Measurements from ENCODE around the gene TMEM245.

TMEM245 gene

DNA sequence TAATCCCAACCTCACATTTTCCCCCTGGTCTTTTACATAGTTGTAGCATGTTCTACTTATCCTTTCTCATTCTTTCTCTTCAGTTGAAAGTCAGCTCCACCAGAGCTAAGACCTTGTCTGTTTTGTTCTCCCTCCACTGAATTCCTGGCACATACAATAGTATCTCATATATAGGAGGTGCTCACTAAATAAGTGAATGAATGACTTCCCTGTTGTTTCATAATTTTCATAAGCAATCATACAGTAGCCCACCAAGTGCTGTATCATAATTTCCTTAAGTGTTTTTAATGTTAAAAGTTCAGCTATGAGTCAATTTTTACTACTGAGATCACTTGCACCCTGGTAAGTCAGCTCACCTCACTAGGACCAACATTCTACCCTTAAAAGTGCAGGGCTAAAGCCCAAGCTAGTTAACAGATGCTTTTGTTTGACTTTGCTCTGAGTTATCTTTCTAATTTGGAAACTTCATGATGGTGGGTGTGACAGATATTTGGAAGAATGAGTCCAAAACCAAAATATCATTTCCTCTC lies 27.6 kb downstream of the TMEM245 start:
- Histone ChIP-seq H3K36me3 (ENCODE audit: control insufficient read depth, insufficient read depth, low read length) (peaks cover 21% of the 10 kb centered on the region), H3K4me3 (ENCODE audit: insufficient read depth, low read depth, low read length) (no peak overlapping the region), H3K4me1 (ENCODE audit: control insufficient read depth, insufficient read depth, low read length) (no peaks in the 10 kb centered on the region), H3K9me3 (ENCODE audit: control insufficient read depth, low read length) (no peaks in the 10 kb centered on the region), H3K27ac (ENCODE audit: insufficient read depth, low read depth, low read length, poor library complexity, severe bottlenecking) (no peak overlapping the region), H3K27me3 (ENCODE audit: control insufficient read depth, insufficient read depth, low read length, poor library complexity, severe bottlenecking) (no peaks in the 10 kb centered on the region)

DNA sequence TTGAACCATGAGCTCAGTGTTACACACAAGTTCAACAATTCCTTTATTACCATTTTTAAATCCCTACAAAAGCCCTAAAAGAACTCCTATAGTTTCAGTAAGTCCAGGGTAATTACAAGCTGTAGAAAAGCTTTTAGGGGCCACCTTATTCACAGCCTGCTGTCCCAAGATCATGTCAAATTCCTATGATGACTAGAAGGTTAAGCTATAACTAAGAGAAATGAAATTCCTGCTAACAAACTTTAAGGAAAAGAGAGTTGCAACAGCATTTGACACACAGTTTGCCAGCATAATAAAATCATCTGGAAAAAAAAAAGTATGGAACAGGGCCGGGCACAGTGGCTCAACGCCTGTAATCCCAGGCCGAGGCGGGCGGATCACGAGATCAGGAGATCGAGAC lies 31.5 kb downstream of the TMEM245 start:
- H3K27ac ChIP-seq (ENCODE audit: insufficient read depth, low read depth, low read length, poor library complexity, severe bottlenecking): no peak overlapping the region
- H3K4me1 ChIP-seq (ENCODE audit: control insufficient read depth, insufficient read depth, low read length): no peaks in the 10 kb centered on the region
- no peaks in the 10 kb centered on the region for H3K9me3 ChIP-seq (ENCODE audit: control insufficient read depth, low read length)
- no peak overlapping the region for H3K4me3 ChIP-seq (ENCODE audit: insufficient read depth, low read depth, low read length)
- peaks cover 20% of the 10 kb centered on the region for H3K36me3 ChIP-seq (ENCODE audit: control insufficient read depth, insufficient read depth, low read length)
- 84 to 96% methylated on average over 7 of the region's 7 CpGs for WGBS, 2 experiments
- H3K27me3 ChIP-seq (ENCODE audit: control insufficient read depth, insufficient read depth, low read length, poor library complexity, severe bottlenecking): no peaks in the 10 kb centered on the region

DNA sequence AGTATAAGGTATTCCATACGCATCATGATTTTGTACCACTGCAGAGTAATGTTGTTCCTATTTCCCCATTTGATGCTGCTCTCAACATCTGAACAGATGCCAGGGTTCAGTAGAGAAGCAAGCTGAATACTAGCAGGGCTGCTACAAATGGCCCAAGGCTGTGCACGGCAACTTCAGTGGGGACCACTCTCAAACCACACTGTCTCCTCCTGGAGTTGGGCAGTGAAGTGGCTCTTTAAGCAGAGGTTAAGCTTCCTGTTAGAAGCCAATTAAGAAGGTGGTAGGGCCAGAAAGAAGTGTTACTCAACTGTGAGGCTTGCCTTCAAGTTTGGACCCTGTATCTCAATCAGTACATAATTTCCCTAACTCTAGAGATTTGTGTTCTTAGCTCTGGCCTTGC lies 32.0 kb downstream of the TMEM245 start:
- Histone ChIP-seq H3K4me1 (ENCODE audit: control insufficient read depth, insufficient read depth, low read length) (no peaks in the 10 kb centered on the region), H3K4me3 (ENCODE audit: insufficient read depth, low read depth, low read length) (no peak overlapping the region), H3K36me3 (ENCODE audit: control insufficient read depth, insufficient read depth, low read length) (peaks cover 20% of the 10 kb centered on the region), H3K9me3 (ENCODE audit: control insufficient read depth, low read length) (no peaks in the 10 kb centered on the region), H3K27me3 (ENCODE audit: control insufficient read depth, insufficient read depth, low read length, poor library complexity, severe bottlenecking) (no peaks in the 10 kb centered on the region), H3K27ac (ENCODE audit: insufficient read depth, low read depth, low read length, poor library complexity, severe bottlenecking) (no peak overlapping the region)
- WGBS, 2 experiments: 96% methylated on average over 2 of the region's 2 CpGs

DNA sequence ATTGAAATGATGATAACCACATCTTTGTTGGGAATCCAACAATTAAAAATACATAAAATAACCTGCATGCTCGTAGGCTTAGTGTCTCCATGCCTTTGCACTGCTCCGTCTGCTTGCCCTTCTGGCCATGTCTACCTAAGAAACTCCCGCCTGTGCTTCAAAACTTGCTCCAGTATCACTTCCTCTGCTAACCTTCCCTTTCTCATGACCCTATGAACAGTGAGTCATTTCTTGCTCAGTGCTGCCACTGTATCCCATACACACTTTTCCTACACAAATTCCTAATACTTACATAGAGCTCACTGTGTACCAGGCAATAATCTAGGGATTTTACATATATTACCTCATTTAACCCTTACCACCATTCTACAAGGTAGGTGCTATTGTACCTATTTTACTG lies 33.5 kb downstream of the TMEM245 start:
- WGBS, 2 experiments: 94 to 97% methylated on average over 3 of the region's 3 CpGs
- H3K36me3 ChIP-seq (ENCODE audit: control insufficient read depth, insufficient read depth, low read length): peaks cover 17% of the 10 kb centered on the region
- no peaks in the 10 kb centered on the region for H3K9me3 ChIP-seq (ENCODE audit: control insufficient read depth, low read length)
- H3K4me1 ChIP-seq (ENCODE audit: control insufficient read depth, insufficient read depth, low read length): no peaks in the 10 kb centered on the region
- H3K27me3 ChIP-seq (ENCODE audit: control insufficient read depth, insufficient read depth, low read length, poor library complexity, severe bottlenecking): no peaks in the 10 kb centered on the region
- no peak overlapping the region for H3K27ac ChIP-seq (ENCODE audit: insufficient read depth, low read depth, low read length, poor library complexity, severe bottlenecking)
- H3K4me3 ChIP-seq (ENCODE audit: insufficient read depth, low read depth, low read length): no peak overlapping the region

DNA sequence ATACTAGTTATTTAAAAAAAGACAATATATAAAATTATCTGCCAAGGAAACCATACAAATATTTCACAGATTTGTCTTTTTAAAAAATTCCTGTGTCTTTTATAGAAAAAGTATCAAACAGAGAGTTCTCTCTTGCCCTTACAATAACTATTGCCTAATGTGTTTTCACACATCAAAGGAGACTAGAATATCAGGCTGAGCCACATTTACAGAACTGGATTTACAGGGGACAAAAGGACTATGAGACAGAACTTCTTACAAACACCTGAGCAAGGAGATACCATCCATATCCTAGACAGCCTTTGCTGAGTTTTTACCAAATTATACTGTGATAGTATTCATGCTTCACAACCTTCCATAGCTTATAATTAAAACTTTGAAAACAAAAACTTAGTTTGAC lies 34.2 kb downstream of the TMEM245 start:
- Histone ChIP-seq H3K27me3 (ENCODE audit: control insufficient read depth, insufficient read depth, low read length, poor library complexity, severe bottlenecking) (no peaks in the 10 kb centered on the region), H3K36me3 (ENCODE audit: control insufficient read depth, insufficient read depth, low read length) (peaks cover 17% of the 10 kb centered on the region), H3K4me3 (ENCODE audit: insufficient read depth, low read depth, low read length) (no peak overlapping the region), H3K9me3 (ENCODE audit: control insufficient read depth, low read length) (no peaks in the 10 kb centered on the region), H3K27ac (ENCODE audit: insufficient read depth, low read depth, low read length, poor library complexity, severe bottlenecking) (no peak overlapping the region), H3K4me1 (ENCODE audit: control insufficient read depth, insufficient read depth, low read length) (no peaks in the 10 kb centered on the region)

DNA sequence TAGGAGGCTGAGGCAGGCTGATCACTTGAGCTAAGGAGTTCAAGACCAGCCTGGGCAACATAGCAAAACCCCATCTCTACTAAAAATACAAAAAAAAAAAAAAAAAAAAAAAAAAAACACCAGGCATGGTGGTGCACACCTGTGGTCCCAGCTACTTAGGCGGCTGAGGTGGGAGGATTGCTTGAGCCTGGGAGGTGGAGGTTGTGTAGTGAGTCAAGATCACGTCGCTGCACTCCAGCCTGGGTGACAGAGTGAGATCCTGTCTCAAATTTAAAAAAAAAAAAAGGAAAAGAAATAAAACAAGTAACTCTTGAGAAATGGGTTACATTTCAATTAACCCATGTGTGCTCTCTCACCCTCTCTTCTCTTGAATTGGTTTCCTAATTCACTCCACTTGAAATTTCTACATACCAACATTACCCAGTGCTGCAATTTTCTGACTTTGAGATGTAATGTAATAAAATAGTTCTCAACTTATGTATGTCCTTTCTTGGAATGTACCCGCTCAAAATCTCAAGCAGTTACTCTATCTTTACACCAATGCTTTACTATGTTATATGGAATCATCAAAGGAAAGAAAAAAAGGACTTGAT lies 35.8 kb downstream of the TMEM245 start:
- Histone ChIP-seq H3K27me3 (ENCODE audit: control insufficient read depth, insufficient read depth, low read length, poor library complexity, severe bottlenecking) (no peaks in the 10 kb centered on the region), H3K4me3 (ENCODE audit: insufficient read depth, low read depth, low read length) (no peak overlapping the region), H3K4me1 (ENCODE audit: control insufficient read depth, insufficient read depth, low read length) (no peaks in the 10 kb centered on the region), H3K36me3 (ENCODE audit: control insufficient read depth, insufficient read depth, low read length) (peaks cover 10% of the 10 kb centered on the region), H3K9me3 (ENCODE audit: control insufficient read depth, low read length) (no peaks in the 10 kb centered on the region), H3K27ac (ENCODE audit: insufficient read depth, low read depth, low read length, poor library complexity, severe bottlenecking) (no peak overlapping the region)
- 85 to 91% methylated on average over 3 of the region's 4 CpGs for WGBS, 2 experiments

DNA sequence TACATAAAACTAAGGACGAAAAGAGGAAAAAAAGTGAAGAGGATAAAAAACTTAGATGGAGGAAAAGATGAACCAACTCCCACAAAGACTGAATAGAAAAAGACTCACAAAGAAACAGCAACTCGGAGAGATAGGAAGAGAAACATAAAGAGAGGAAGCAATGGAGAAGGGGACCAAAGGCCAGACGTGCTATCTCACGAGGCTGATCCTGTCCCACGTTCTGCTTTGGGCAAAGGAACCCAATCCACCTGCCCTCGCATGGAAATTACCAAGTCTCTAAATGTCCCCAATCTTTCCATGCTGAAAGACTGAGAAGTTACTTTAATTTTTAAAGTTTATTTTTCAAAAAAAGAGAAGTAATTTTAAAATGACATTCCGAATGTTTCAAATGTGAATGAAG lies 36.6 kb downstream of the TMEM245 start:
- Histone ChIP-seq H3K27ac (ENCODE audit: insufficient read depth, low read depth, low read length, poor library complexity, severe bottlenecking) (no peak overlapping the region), H3K27me3 (ENCODE audit: control insufficient read depth, insufficient read depth, low read length, poor library complexity, severe bottlenecking) (no peaks in the 10 kb centered on the region), H3K4me3 (ENCODE audit: insufficient read depth, low read depth, low read length) (no peak overlapping the region), H3K36me3 (ENCODE audit: control insufficient read depth, insufficient read depth, low read length) (peaks cover 8% of the 10 kb centered on the region), H3K4me1 (ENCODE audit: control insufficient read depth, insufficient read depth, low read length) (no peaks in the 10 kb centered on the region), H3K9me3 (ENCODE audit: control insufficient read depth, low read length) (no peaks in the 10 kb centered on the region)
- WGBS, 2 experiments: 91 to 93% methylated on average over 6 to 7 of the region's 7 CpGs

DNA sequence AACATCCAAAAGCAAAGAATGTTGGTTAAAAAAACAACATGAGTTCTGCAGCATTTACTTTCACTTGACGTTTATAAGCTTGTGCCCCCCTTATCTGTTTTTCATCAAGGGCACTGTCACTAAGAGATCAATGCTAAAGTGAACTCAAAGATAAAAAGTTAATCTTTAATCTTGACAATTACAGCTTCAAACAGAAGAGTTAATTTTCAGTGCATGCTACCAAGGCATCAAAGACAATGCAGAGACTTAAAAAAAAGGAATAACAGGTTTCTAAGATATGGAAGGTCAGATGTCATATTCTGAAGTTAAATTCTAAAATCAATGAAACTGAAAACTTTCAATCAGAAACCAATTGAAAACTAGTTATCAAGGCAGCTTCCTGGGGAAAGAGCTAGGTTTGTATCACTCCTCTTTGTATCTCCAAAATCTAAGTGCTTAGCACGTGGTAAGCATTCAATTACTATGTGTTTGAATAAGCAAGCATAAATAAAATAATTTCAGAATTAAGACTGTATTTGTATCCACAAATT lies 37.6 kb downstream of the TMEM245 start:
- Histone ChIP-seq H3K36me3 (ENCODE audit: control insufficient read depth, insufficient read depth, low read length) (peaks cover 8% of the 10 kb centered on the region), H3K27ac (ENCODE audit: insufficient read depth, low read depth, low read length, poor library complexity, severe bottlenecking) (no peak overlapping the region), H3K27me3 (ENCODE audit: control insufficient read depth, insufficient read depth, low read length, poor library complexity, severe bottlenecking) (no peaks in the 10 kb centered on the region), H3K4me3 (ENCODE audit: insufficient read depth, low read depth, low read length) (no peak overlapping the region), H3K4me1 (ENCODE audit: control insufficient read depth, insufficient read depth, low read length) (no peaks in the 10 kb centered on the region), H3K9me3 (ENCODE audit: control insufficient read depth, low read length) (no peaks in the 10 kb centered on the region)
- 96 to 100% methylated on average over 1 to 2 of the region's 2 CpGs for WGBS, 2 experiments

DNA sequence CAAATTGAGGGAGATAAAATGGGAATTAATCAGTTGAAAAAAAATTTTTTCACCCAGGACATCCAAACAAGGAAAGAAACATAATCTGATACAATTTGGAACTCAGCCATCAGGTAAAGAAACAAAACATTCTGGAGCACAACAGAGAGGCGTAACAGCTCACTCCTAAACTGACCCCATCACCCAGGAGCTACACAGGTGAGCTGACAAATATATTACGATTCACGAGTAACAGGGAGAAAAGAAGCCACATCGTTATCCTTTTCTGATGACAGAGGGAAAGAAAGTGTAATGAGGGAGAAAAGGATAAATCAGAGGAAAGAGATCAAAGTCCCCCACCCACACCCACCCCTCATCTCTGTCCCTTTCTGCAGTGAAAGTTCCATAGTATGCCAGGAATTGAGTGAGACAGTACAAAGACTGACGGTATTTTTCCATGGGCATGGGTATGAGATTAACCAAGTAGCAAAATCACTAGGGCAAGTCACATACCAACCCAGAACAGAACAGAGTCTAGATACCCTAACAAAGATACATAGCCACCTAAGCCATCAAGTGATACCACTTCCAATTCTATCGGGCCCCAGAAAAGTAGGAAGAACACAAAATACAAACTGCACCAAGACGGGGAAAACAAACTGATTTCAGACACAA lies 45.4 kb downstream of the TMEM245 start:
- no peaks in the 10 kb centered on the region for H3K9me3 ChIP-seq (ENCODE audit: control insufficient read depth, low read length)
- H3K4me3 ChIP-seq (ENCODE audit: insufficient read depth, low read depth, low read length): no peak overlapping the region
- H3K27me3 ChIP-seq (ENCODE audit: control insufficient read depth, insufficient read depth, low read length, poor library complexity, severe bottlenecking): no peaks in the 10 kb centered on the region
- H3K27ac ChIP-seq (ENCODE audit: insufficient read depth, low read depth, low read length, poor library complexity, severe bottlenecking): no peak overlapping the region
- H3K36me3 ChIP-seq (ENCODE audit: control insufficient read depth, insufficient read depth, low read length): peaks cover 18% of the 10 kb centered on the region
- no peaks in the 10 kb centered on the region for H3K4me1 ChIP-seq (ENCODE audit: control insufficient read depth, insufficient read depth, low read length)
- WGBS, 2 experiments: 75 to 84% methylated on average over 6 to 7 of the region's 7 CpGs

DNA sequence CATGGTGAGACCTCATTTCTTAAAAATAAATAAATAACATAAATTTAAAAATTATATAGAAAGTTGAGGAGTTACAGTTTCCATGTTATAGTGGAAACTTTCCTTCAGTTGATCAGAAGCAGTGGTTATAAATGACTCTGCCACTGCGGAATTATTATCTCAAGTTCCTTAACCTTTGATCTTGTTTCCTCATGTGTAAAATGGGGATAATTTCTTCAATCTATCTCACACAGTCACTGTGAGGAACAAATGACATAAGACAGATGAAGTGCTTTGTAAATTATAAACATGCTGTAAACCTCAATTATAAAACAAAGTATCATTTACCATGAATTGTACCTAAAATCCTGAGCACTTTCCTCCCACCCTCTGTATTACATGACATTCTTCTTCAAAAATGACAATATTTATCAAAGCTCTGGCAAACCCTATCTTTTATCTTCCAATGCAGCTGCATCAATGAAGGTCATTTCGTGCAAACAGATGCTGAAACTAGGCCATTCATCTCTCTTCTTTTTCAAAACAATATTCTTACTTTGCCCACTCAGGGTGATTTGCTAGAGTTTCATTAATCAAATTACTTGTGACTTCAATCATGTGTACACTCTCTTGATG lies 46.8 kb downstream of the TMEM245 start:
- 89 to 97% methylated on average over 2 of the region's 2 CpGs for WGBS, 2 experiments
- Histone ChIP-seq H3K4me3 (ENCODE audit: insufficient read depth, low read depth, low read length) (no peak overlapping the region), H3K4me1 (ENCODE audit: control insufficient read depth, insufficient read depth, low read length) (no peaks in the 10 kb centered on the region), H3K36me3 (ENCODE audit: control insufficient read depth, insufficient read depth, low read length) (peaks cover 21% of the 10 kb centered on the region), H3K9me3 (ENCODE audit: control insufficient read depth, low read length) (no peaks in the 10 kb centered on the region), H3K27ac (ENCODE audit: insufficient read depth, low read depth, low read length, poor library complexity, severe bottlenecking) (no peak overlapping the region), H3K27me3 (ENCODE audit: control insufficient read depth, insufficient read depth, low read length, poor library complexity, severe bottlenecking) (no peaks in the 10 kb centered on the region)
